Neural progenitor cell (in vitro differentiated cells): ENCODE data around the gene NFIA. TPM values are rescaled to one million over a fixed set of nuclear protein-coding genes. Genes with fewer than 3 reads are reported as not detected.
A peak's percentile ranks its signal among the peaks of the same experiment; 100 is the strongest.

Source experiments
- DNase-seq: peaks from one replicate; pipeline ENCODE4 v3.0.0-alpha.2; 2016; ENCODE audit warnings: low spot score
- H2AFZ ChIP-seq: fragments of 200-600 bp; sonication (generic); replicated peaks from 2 replicates; pipeline ENCODE4 v1.6.1; 2016; ENCODE audit warnings: antibody characterized with exemption
- H3F3A ChIP-seq: fragments of 200-600 bp; sonication (generic); 2 replicates; pipeline ENCODE4 v1.6.1; 2016; ENCODE audit warnings: antibody characterized with exemption, low read depth
- H3K27ac ChIP-seq: fragments of 200-600 bp; sonication (generic); 2 replicates; pipeline ENCODE4 v1.5.1; 2016; ENCODE audit warnings: mild to moderate bottlenecking
- H3K27me3 ChIP-seq: fragments of 200-600 bp; sonication (generic); 2 replicates; pipeline ENCODE4 v1.6.1; 2016; ENCODE audit warnings: mild to moderate bottlenecking, moderate library complexity
- H3K36me3 ChIP-seq: fragments of 200-600 bp; sonication (generic); 2 replicates; pipeline ENCODE4 v1.5.1; 2016
- H3K4me1 ChIP-seq: fragments of 200-600 bp; sonication (generic); 2 replicates; pipeline ENCODE4 v1.6.1; 2016; ENCODE audit warnings: mixed run types
- H3K4me2 ChIP-seq: fragments of 200-600 bp; sonication (generic); 2 replicates; pipeline ENCODE4 v1.6.1; 2016
- H3K4me3 ChIP-seq: fragments of 200-600 bp; sonication (generic); 2 replicates; pipeline ENCODE4 v1.5.1; 2016
- H3K79me2 ChIP-seq: fragments of 200-600 bp; sonication (generic); 2 replicates; pipeline ENCODE4 v1.6.1; 2016; ENCODE audit warnings: low read depth
- H3K9ac ChIP-seq: fragments of 200-600 bp; sonication (generic); 2 replicates; pipeline ENCODE4 v1.6.1; 2016
- H3K9me3 ChIP-seq: fragments of 200-600 bp; sonication (generic); 2 replicates; pipeline ENCODE4 v1.5.1; 2016; ENCODE audit warnings: low read depth
- H4K20me1 ChIP-seq: fragments of 200-600 bp; sonication (generic); 2 replicates; pipeline ENCODE4 v1.6.1; 2016; ENCODE audit warnings: low read depth
- H3K27ac Mint-ChIP-seq: 3 replicates; pipeline ENCODE4 v1.8.0; 2021; ENCODE audit warnings: mixed read lengths
- H3K27me3 Mint-ChIP-seq: 2 replicates; pipeline ENCODE4 v1.8.0; 2022; ENCODE audit warnings: low read depth, mild to moderate bottlenecking, inconsistent platforms, moderate library complexity, mixed read lengths; ENCODE audit not compliant: insufficient read depth
- H3K36me3 Mint-ChIP-seq: 3 replicates; pipeline ENCODE4 v1.8.0; 2021; ENCODE audit warnings: mixed read lengths
- H3K4me1 Mint-ChIP-seq: 3 replicates; pipeline ENCODE4 v1.8.0; 2021; ENCODE audit warnings: mixed read lengths
- H3K4me3 Mint-ChIP-seq: 3 replicates; pipeline ENCODE4 v1.8.0; 2021; ENCODE audit warnings: mild to moderate bottlenecking, moderate library complexity, mixed read lengths
- H3K9me3 Mint-ChIP-seq: 3 replicates; pipeline ENCODE4 v1.8.0; 2020; ENCODE audit warnings: mixed read lengths
- CTCF ChIP-seq: fragments of 200-600 bp; sonication (generic); IDR thresholded peaks from 2 replicates; pipeline ENCODE4 v1.5.1; 2017; ENCODE audit warnings: antibody characterized with exemption, mild to moderate bottlenecking
- EZH2 ChIP-seq: fragments of 200-600 bp; sonication (generic); IDR thresholded peaks from 2 replicates; pipeline ENCODE4 v1.6.1; 2017; ENCODE audit warnings: antibody characterized with exemption, mild to moderate bottlenecking, moderate library complexity
- EZH2phosphoT487 ChIP-seq: fragments of 200-600 bp; sonication (generic); IDR thresholded peaks from 2 replicates; pipeline ENCODE4 v1.6.1; 2017; ENCODE audit warnings: antibody characterized with exemption
- total RNA-seq: library from RNA; depleted of rRNA; stranded (reverse); fragments of >200 nt; gene quantifications from 2 replicates; pipeline ENCODE4 v1.2.3, GENCODE V29; 2015; ENCODE audit warnings: low replicate concordance

NFIA gene
- total RNA-seq, 1 donor from 2014 or later: 5.3 TPM

GRCh38 chr1:61049850-61050540 lies 32.4 kb upstream of the NFIA start:
- Histone ChIP-seq H3K27ac (no peak overlapping the region), H3K4me3 (peak overlapping the region; percentile 70)
- no peak overlapping the region for H3K27ac Mint-ChIP-seq

GRCh38 chr1:61050541-61051442 lies 31.6 kb upstream of the NFIA start:
- TF ChIP-seq CTCF: no peak
- TF ChIP-seq EZH2: no peak
- H3K4me3 ChIP-seq: peak overlapping the region; percentile 70
- no peaks in the 10 kb centered on the region for H3K36me3 Mint-ChIP-seq
- H3K27me3 ChIP-seq: peaks cover 53% of the 10 kb centered on the region
- H3K9me3 ChIP-seq: no peaks in the 10 kb centered on the region
- no peaks in the 10 kb centered on the region for H3K9me3 Mint-ChIP-seq
- peak; percentile 85 for DNase-seq
- H3K4me2 ChIP-seq: peak overlapping the region; percentile 80
- peaks cover 48% of the 10 kb centered on the region for H3K27me3 Mint-ChIP-seq
- peak overlapping the region; percentile 93 for H2AFZ ChIP-seq
- H3K4me1 ChIP-seq: peaks cover 11% of the 10 kb centered on the region
- peak overlapping the region; percentile 59 for H3K27ac Mint-ChIP-seq
- no peak overlapping the region for H3K9ac ChIP-seq
- H4K20me1 ChIP-seq: peaks cover 38% of the 10 kb centered on the region
- no peak overlapping the region for H3K27ac ChIP-seq
- H3K4me1 Mint-ChIP-seq: peaks cover 43% of the 10 kb centered on the region
- H3K79me2 ChIP-seq: no peaks in the 10 kb centered on the region
- peaks cover 23% of the 10 kb centered on the region for H3F3A ChIP-seq
- no peaks in the 10 kb centered on the region for H3K36me3 ChIP-seq
- peak overlapping the region; percentile 86 for H3K4me3 Mint-ChIP-seq

More at GRCh38 chr1:61049850-61050540, 32.4 kb upstream of the NFIA start:
- no peaks in the 10 kb centered on the region for H3K9me3 Mint-ChIP-seq
- H3K9me3 ChIP-seq: no peaks in the 10 kb centered on the region
- H3K9ac ChIP-seq: no peak overlapping the region
- H3K4me2 ChIP-seq: peak overlapping the region; percentile 80
- H3K4me3 Mint-ChIP-seq: peak overlapping the region; percentile 85
- H3K4me1 Mint-ChIP-seq: peaks cover 42% of the 10 kb centered on the region
- peak overlapping the region; percentile 93 for H2AFZ ChIP-seq
- H3K4me1 ChIP-seq: peaks cover 11% of the 10 kb centered on the region
- H3K36me3 ChIP-seq: no peaks in the 10 kb centered on the region
- H3K27me3 Mint-ChIP-seq: peaks cover 41% of the 10 kb centered on the region
- H3K36me3 Mint-ChIP-seq: no peaks in the 10 kb centered on the region
- DNase-seq: peak; percentile 93
- no peaks in the 10 kb centered on the region for H3K79me2 ChIP-seq
- peaks cover 48% of the 10 kb centered on the region for H3K27me3 ChIP-seq
- H3F3A ChIP-seq: peaks cover 23% of the 10 kb centered on the region
- TF ChIP-seq CTCF: peak; percentile 93
- no peak for TF ChIP-seq EZH2phosphoT487
- peaks cover 38% of the 10 kb centered on the region for H4K20me1 ChIP-seq

GRCh38 chr1:61051443-61051718 lies 31.0 kb upstream of the NFIA start:
- no peak for TF ChIP-seq EZH2
- TF ChIP-seq EZH2phosphoT487: peak; percentile 65
- TF ChIP-seq CTCF: no peak
- no peaks in the 10 kb centered on the region for H3K36me3 ChIP-seq
- no peaks in the 10 kb centered on the region for H3K9me3 ChIP-seq
- peaks cover 58% of the 10 kb centered on the region for H3K27me3 ChIP-seq
- H3K27ac Mint-ChIP-seq: no peak overlapping the region
- H2AFZ ChIP-seq: no peak overlapping the region
- H3K79me2 ChIP-seq: no peaks in the 10 kb centered on the region
- peaks cover 54% of the 10 kb centered on the region for H3K27me3 Mint-ChIP-seq
- peaks cover 12% of the 10 kb centered on the region for H3K4me1 ChIP-seq
- peaks cover 23% of the 10 kb centered on the region for H3F3A ChIP-seq
- no peak for DNase-seq
- no peak overlapping the region for H3K9ac ChIP-seq
- peak overlapping the region; percentile 86 for H3K4me3 Mint-ChIP-seq
- H3K4me2 ChIP-seq: peak overlapping the region; percentile 80
- no peaks in the 10 kb centered on the region for H3K36me3 Mint-ChIP-seq
- H4K20me1 ChIP-seq: peaks cover 38% of the 10 kb centered on the region
- peak overlapping the region; percentile 70 for H3K4me3 ChIP-seq
- H3K27ac ChIP-seq: no peak overlapping the region
- H3K4me1 Mint-ChIP-seq: peaks cover 48% of the 10 kb centered on the region
- H3K9me3 Mint-ChIP-seq: no peaks in the 10 kb centered on the region
